HG02623 (cell line): Measurements from ENCODE around the gene GUCY2C.
"Not testable (repeated sequence)": the region's sequence is repeated elsewhere in the genome, so short reads cannot be mapped to it uniquely, and the experiment has no call there.

ENCODE experiments used
- ATAC-seq: cut with Tn5 transposase; IDR thresholded peaks from one replicate; pipeline ENCODE4 v1.9.1; 2021; ENCODE audit warnings: moderate library complexity; ENCODE audit not compliant: unreplicated experiment

GUCY2C gene

DNA sequence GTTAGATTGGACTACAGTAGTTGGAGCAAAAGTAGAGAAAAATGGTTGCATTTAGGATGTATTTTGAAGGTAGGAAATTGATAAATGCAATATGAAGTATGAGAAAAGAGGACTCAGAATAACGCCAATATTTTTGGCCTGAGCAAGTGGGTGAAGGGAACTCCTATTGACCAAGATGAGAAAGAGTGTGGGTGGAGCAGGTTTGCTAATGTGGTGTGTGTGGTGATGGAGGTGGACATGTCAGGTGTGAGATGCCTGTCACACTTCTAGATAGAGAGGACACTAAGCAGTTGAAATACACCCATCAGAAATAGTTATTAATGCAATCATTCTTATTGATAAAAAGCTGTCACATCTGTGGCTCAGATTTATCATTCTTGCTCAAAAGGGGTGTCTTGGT is 7.3 kb downstream of the GUCY2C start:
- ATAC-seq = no peak

DNA sequence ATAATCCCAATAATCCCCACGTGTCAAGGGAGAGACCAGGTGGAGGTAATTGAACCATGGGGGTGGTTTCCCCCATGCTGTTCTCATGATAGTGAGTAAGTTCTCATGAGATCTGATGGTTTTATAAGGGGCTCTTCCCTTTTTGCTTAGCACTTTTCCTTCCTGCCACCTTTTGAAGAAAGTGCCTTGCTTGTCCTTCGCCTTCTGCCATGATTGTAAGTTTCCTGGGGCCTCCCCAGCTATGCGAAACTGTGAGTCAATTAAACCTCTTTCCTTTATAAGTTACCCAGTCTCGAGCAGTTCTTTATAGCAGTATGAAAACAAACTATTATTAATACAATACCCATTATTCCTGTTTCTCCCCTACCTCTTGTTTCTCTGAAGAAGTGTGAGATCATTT is 14.2 kb downstream of the GUCY2C start:
- ATAC-seq = not testable (repeated sequence)

DNA sequence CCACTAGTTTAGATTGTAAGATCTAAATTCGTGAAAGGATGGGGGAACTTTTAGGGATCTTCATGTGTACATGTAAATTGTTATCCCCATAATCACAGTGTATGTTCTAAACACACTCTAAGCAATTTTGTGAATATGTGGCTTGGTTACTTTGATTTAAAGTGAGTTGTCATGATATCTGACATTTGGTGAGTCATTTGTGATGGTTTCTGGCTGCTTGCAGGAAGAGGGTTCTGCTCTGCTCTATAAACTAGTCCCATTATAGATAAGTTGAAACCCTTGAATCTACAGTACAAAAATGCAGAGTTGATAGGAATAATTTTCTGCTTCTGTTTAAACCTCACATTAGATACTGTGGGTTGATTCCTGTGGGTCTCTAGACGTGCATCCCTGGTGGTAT is 14.8 kb downstream of the GUCY2C start:
- ATAC-seq = no peak

DNA sequence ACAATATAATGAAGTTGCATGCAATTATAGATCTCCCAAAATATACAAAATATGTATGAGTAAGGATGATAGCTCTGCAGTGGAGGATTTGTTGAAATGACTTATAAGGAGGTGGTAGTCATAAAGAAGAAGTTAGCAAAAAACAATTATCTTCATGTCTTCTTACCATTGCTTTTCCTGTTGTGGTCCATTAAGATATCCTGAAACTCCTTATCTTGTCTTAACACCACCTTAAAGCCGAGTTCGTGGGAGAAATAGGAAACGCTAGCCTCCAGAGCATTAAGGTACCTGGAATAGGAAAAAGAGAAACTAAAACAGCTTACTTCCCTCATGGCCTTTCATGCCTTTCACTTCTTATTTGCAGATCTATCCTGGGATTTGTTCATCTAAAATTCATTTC is 15.2 kb downstream of the GUCY2C start:
- ATAC-seq = no peak

DNA sequence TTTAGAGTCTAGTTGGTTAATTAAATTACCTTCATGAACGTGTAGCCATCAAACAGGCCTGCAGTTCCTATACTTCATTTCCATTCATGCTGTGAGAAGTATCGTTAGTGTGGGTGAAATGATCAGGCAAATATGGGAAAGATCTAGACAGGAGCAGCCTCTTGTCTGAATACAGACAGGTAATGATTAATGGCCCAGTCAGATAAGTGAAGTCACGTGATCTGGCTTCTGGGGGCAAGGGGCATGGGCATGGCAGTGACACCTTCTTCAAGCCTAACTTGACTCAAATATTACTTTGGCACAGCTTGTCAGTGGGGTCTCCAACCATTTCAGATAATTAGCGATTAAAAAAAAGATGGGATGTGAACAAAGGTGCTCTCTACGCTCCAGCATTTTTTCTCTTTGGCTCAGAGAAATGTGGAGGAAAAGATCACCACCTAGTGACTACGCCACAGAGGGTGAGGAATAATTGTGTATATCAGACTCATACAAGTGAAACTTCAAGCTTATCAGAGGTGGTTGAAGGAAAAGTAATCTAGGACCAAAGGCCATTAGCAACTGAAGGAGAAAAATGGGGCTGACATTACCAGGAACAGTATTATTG is 17.8 kb downstream of the GUCY2C start:
- ATAC-seq = no peak

DNA sequence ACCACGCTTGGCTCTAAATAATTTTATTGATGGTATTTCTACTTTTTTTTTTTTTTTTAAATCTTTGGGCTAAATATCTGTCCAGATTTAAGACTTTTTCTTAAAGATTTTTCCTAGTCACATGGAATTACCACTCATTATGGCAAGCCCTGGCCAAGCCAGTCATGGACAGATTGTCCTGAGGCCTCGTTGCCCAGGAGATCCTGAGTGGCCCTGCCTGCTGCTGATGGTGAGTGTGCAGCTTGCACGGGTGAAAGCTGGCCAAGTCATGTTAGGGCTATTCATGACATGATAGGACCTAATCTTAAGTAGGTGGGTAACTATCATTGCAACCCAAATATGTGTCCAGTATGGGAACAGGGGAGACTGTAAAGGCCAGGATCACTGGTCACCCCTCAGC is 27.8 kb downstream of the GUCY2C start:
- ATAC-seq = no peak

DNA sequence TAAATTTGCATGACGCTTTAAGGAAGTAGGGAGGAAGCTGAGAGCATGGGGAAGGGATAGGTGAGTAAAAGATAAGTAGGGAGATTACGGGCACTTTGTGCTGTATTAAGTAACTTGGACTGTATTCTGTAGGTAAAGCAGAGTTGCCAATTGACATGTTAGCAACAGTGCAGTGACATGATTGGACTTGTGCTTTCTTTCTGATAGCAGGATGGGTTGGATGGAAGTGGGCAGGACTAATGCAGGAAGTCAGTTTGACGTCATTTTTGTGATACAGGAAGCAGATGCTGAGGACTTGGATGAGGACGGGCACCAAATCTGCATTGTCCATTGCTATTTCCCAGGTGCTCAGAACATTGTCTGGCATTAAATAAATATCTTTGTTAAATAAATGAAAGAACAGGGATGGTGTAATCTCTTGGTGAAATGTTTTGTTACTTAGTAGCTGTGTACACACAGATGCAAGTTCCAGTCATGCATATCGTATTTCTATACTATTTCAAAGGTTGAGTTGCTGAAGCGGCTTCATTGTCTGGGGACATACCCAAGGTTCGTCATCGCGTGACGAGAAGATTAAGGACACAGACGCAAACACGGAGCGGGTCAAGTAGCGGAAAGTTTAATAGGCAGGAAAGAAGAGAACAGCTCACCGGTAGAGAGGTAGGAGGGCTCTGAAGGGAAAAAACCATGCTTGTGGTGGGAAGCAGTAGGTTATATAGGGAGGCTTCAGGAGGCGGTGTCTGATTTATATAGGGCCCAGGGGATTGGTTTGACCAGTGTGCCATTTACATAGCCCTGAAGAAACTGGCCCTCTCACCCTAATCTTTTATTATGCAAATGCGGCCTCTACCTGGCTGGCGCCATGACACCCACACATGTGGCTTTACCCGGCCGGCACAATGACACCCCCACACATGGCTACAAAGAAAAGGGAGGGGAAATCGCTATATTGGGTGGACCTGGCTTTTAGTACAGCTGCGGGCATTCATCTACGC is 30.7 kb downstream of the GUCY2C start:
- no peak for ATAC-seq

DNA sequence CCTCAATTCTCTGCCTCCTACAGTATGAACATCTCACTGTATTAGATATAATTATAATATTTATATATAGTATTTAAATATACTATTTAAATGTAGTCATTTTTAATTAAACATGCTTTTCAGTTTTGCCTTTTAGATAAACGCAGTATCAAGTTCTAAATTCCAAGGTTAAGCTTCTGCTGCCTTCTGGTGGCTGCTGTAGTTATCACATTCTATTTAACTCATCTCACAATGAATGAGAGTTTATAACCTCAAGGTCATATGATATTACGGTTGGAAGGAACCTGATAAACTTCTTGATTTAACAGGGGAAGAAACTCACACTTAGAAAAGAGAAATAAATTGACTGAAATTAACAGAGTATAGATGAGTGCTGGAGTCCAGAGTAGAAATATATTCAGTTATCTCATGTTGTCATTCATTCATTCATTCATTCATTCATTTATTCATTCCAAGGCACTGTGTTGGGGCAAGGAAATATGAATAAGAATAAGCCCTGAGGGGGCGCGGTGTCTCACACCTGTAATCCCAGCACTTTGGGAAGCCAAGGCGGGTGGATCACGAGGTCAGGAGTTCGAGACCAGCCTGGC is 31.9 kb downstream of the GUCY2C start:
- ATAC-seq = no peak

DNA sequence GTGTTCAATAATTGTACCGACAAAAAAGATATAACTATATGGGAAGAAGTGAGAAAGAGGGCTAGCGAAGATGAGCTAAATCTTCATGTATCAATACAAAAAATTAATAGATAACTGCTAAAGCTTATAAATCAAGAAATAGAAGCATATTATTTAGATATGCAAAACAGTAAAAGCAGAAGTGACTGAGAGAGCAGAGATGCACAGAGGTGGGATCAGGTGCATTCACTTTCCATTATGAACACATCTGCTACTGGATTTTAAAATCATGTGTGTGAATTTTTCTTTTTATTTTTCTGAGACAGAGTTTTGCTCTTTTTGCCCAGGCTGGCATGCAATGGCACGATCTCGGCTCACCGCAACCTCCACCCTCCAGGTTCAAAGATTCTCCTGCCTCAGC is 33.4 kb downstream of the GUCY2C start:
- ATAC-seq = no peak

DNA sequence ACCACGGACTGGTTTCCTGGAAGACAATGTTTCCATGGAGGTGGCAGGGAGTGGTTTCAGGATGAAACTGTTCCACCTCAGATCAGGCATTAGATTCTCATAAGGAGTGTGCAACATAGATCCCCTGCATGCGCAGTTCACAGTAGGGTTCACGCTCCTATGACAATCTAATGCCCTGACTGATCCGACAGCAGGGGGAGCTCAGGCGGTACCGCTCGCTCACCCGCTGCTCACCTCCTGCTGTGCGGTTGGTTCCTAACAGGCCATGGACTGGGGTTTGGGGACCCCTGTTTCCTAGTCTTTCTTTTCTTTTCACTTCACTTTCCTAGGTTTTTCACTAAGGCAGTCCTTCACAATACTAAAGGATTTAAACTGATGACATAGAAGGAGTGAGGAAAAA is 39.6 kb downstream of the GUCY2C start:
- no peak for ATAC-seq

DNA sequence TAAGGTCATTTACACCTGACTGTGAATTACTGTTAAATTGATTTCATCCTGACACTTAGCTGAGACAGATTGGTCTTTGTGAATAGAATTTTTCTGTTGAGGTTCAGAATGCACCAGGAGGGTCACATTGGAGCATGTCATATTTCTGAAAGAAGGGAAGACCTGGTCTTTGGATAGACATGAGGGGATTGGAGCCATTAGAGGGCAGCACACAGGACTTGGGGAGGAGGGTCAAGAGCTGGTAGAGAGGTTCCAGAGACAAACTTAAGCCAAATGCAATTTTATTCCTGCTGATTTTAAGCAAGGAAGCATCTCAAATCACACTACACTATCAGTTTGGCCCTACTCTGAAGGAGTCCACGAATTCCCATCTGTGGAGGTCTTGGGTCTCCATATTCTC is 41.1 kb downstream of the GUCY2C start:
- no peak for ATAC-seq

DNA sequence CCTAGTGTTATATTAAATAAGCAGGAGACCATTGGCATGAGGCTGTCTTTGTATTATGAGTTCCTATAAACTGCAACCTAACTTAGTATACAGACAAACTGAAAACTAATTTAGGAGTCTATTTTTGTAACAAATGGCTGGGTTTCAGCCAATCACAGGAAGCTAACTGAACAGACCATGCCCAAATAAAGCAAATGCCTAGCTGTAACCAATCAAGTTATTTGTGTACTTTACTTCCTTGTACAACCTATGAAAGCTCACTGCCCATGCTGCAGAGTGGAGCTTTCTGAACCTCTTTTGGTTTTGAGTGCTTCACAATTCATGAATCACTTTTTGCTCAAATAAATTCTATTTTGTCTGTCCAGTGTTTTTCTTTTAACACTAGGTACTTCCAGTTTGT is 41.6 kb downstream of the GUCY2C start:
- ATAC-seq = no peak

DNA sequence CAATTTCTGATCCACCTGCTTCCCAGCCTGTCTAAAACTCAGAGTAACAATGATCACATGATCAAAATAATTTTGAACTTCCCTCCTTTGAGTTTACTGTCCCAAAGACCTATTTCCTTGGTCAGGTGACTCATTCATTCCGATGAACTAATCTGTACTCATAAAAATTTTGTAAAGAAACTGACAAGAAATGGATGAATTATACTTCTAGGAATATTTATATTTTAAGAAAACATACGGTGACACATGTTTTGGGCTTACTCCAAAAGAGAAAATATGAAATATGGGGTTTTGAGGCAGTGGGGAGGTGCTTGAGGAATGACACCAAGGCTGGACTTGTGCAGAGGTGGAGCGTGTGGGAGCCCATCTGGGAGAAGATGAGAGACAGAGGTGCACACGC is 42.0 kb downstream of the GUCY2C start:
- ATAC-seq = no peak

DNA sequence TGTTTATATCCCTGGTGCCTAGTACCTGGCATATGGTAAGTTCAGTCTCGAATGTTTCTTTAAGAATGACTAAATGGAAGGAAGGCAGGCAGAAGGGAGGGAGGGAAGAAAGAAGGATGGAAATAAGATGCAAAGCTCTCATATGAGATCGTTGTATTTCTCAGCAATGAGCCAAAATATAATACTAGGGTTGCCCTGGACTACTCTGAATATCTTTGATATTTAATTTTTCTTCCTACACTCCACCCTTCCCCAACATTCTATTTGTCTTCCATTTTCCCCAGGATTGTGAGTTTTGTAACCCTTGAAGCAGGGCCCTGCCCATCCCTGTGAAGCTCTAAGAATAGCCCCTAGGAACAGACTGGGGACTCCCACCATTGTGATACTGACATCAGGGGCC is 43.9 kb downstream of the GUCY2C start:
- ATAC-seq = no peak

DNA sequence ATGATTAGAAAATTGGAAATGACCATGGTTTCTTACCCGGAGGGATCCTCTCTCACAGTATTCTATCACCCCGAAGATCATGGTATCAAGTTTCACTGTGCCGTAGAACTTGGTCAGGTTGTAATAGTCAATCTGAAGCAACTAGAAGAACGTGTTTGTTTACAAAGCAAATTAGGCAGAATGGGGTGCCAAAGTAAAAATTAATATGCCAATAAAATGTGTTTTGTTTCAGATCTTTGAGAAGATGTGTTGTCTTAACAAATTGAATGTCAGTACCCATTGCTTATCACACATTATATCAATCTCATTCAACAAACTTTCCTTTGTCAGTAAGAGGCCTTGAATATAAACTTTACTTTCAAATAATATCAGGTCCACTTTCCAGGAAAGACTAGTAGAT is 45.0 kb downstream of the GUCY2C start:
- no peak for ATAC-seq

DNA sequence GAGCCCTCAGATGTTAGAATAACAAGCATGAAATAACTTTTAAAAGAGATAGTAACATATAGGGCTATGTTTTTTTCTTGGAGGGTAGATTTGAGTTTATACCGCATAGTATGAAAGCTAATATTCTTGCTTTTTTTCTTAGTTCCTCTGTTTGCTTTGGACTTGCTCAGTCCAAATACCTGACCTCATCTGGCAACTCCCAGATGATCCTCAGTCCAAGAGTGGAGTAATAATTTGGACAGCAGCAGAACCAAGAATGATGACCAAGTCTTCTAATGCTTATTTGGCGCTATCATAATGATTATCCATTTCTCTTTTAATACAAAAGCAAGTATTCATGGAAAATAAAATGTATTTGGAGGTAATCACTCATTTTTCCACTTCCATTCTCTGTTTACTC is 45.6 kb downstream of the GUCY2C start:
- no peak for ATAC-seq

DNA sequence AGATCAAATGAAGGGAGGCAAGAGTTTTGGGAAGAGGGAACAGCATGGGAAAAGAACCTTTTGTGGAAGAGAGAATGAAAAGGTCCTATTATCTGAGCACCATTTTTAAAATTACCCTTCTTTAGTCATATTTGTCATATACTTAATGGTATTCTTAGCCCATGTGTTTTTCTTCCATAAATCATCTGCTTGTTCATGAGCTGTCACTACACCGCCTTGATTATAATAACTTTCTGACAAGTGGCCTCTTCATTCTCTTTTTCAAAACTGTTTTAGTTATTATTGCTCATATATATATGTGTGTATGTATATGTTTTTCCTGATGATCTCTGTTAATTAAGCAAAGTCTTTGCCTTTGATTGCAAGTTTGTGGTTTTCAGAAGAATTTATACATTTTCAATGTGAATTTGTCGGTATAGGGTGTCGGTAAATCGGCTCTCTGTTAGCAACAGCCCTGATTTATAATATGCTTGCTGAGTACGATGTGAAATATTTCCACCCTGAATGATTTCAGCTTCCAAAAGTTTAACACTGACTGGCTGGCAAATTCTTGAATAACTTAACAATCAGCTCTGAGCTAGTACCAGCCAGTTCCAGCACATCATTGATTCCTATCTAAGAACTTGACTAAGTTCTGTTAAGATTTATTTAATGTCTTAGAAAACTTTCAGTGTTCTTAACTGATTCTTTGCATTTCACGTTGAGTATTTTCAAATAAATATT is 49.2 kb downstream of the GUCY2C start:
- no peak for ATAC-seq

DNA sequence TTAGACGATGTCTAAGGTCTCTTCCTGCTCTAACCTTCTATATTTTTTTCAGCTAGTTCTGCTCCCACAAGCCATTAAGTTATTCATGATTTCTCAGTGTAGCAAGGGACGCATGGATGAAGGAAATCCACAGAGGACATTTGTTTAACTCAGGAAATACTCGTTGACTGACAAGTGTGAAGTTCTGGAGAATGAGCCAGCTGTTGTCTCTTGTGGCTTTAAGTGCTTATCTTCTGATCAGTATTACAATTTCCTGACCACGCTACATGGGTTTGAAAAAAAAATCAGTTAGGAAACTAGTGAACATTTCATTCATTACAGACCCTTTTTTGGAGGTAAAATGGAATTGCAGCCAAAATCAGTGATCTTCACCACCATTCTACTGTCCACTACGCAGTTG is 53.1 kb downstream of the GUCY2C start:
- no peak for ATAC-seq

DNA sequence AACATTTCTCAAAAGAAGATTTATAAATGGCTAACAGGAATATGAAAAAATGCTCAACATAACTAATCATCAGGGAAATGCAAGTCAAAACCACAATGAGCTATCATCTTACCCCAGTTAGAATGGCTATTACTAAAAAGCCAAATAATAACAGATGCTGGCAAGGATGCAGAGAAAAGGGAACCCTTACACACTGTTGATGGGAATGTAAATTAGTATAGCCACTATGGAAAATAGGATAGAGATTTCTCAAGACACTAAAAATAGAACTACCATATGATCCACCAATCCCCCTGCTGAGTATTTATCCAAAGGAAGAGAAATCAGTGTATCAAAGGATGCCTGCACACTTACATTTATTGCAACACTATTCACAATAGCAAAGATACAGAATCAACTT is 58.3 kb downstream of the GUCY2C start:
- no peak for ATAC-seq

DNA sequence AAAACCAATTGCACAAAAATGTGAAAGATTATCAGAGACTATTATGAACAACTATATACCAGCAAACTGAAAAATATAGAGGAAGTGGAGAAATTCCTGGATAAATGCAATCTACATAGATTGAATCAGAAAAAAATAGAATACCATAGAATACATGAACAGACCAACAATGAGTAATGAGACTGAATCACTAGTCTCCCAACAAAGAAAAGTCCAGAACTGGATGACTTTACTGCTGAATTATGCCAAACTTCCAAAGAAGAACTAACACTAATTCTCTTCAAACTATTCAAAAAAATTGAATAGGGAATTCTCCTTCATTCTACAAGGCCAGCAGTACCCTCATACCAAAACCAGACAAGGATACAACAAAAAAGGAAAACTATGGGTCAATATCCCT is 60.6 kb downstream of the GUCY2C start:
- ATAC-seq = no peak

DNA sequence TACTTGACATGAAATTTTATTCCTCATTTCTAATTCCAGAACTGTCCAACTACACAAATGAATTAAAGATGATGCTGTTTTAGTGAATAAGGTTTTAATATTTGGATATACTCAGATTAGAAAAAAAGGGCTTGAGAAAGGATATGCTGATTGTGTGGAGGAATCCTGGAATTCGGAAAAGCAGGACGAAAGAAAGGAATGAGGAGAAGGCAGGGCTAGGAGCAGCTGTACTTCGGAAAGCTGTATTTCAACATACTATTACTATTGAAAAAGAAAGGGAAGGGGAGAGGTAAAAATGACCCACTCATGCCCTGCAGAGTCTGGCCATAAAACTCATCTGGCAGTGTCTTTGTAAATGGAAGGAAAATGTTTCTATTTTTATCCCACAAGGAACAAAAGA is 65.6 kb downstream of the GUCY2C start:
- ATAC-seq = no peak
